SIG-M5 treated with dmso at 0.1 percent for 504 hours (cell line): Measurements from ENCODE around the gene PLK1.

Experiments used
- DNase-seq: peaks from one replicate; lab custom pipeline; 2025; ENCODE audit not compliant: unreplicated experiment; lab: John Stamatoyannopoulos, UW

Gene PLK1

GRCh38 chr16:23679274-23679985 is 741 bp downstream of the PLK1 start:
- DNase-seq: peak; percentile 77

GRCh38 chr16:23679986-23680336 is 1.3 kb downstream of the PLK1 start:
- no peak for DNase-seq

GRCh38 chr16:23682181-23682580 is 3.5 kb downstream of the PLK1 start:
- DNase-seq: peak; percentile 54

GRCh38 chr16:23683487-23683886 is 4.8 kb downstream of the PLK1 start:
- DNase-seq: no peak

- DNase-seq: no peak
Observed at GRCh38 chr16:23687034-23687808, 8.5 kb downstream of the PLK1 start.

- no peak for DNase-seq
Observed at GRCh38 chr16:23689442-23690187, 10.9 kb downstream of the PLK1 start.

- no peak for DNase-seq
Observed at GRCh38 chr16:23690771-23691482, 12.2 kb downstream of the PLK1 start.

- peak; percentile 40 for DNase-seq
Observed at GRCh38 chr16:23691483-23692189, 12.9 kb downstream of the PLK1 start.

- DNase-seq: no peak
Observed at GRCh38 chr16:23692190-23692837, 13.6 kb downstream of the PLK1 start.

GRCh38 chr16:23694265-23694643 is 15.6 kb downstream of the PLK1 start:
- DNase-seq: no peak

GRCh38 chr16:23694644-23695373 is 16.1 kb downstream of the PLK1 start:
- DNase-seq: no peak

- DNase-seq: no peak
Observed at GRCh38 chr16:23695756-23696155, 17.1 kb downstream of the PLK1 start.

- peak; percentile 26 for DNase-seq
Observed at GRCh38 chr16:23699100-23699499, 20.4 kb downstream of the PLK1 start.

GRCh38 chr16:23700093-23700492 is 21.4 kb downstream of the PLK1 start:
- DNase-seq: no peak

GRCh38 chr16:23700509-23700908 is 21.8 kb downstream of the PLK1 start:
- DNase-seq: no peak

- no peak for DNase-seq
Observed at GRCh38 chr16:23701045-23701444, 22.4 kb downstream of the PLK1 start.

GRCh38 chr16:23702951-23703350 is 24.3 kb downstream of the PLK1 start:
- DNase-seq: no peak

- DNase-seq: no peak
Observed at GRCh38 chr16:23704772-23705516, 26.3 kb downstream of the PLK1 start.

- DNase-seq: no peak
Observed at GRCh38 chr16:23705517-23705902, 26.8 kb downstream of the PLK1 start.
